Adipose tissue (tissue), 3 donors: ENCODE results near the gene SART1. TPM values are rescaled to one million over a fixed set of nuclear protein-coding genes. Genes with fewer than 3 reads are reported as not detected.

Experiments
- H3K27ac ChIP-seq: one replicate; pipeline ENCODE4 v1.5.1; 2013; ENCODE audit warnings: low read depth, low read length
- WGBS, 3 donors: extraction: QIAGEN DNeasy Blood & Tissue Kit; methylation state at CpG; one replicate each; pipeline ENCODE4 v1.1.7; 2013; 5-methylcytosine and 5-hydroxymethylcytosine counted together
- polyA plus RNA-seq, 3 donors: library from polyadenylated mRNA; stranded (reverse); fragments of 200-250 nt; gene quantifications; one replicate each; pipeline ENCODE4 v1.2.3, GENCODE V29; 2013
- donor health status: healthy with polysubstance abuse.
- donor health status: Bipolar disorder and iron deficiency.
- donor health status: healthy.

Gene SART1
- polyA plus RNA-seq, 3 donors, result 26.9 to 51.8 (median 36.5) TPM

DNA sequence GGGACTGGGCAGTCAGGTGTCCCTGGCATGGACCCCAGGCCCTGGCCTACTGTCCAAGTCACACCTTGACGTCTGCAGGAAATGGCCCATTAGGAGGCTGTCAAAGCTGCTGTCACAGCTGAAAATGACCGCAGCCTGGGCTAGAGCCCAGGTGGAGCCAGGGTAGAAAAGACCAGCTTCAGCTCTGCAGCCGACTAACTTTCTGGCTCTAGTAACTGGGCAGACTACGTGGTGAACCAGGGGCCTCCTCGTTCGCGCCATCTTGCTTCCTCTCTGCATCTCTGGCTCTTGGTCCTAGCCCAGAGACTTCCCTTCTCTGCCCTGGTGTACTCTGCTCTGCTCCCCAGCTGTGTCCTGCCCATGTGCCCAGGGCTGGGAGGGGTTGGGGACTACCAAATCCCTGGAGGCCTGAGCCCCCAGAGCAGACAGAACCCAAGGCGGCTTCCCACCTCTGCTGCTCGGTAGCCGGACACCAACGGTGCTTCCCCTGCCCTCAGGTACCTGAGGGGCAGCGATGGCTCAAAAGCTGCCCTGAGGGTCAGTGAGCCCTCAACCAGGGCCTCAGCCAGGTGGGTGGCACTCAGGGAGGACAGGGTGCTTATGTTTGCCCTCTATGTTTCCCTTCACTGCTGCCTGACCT lies 19.7 kb downstream of the SART1 start:
- H3K27ac ChIP-seq, result no peak overlapping the region
- 69 to 78% (median 71%) methylated on average over 12 of the region's 12 CpGs for whole genome bisulfite sequencing, 3 donors

DNA sequence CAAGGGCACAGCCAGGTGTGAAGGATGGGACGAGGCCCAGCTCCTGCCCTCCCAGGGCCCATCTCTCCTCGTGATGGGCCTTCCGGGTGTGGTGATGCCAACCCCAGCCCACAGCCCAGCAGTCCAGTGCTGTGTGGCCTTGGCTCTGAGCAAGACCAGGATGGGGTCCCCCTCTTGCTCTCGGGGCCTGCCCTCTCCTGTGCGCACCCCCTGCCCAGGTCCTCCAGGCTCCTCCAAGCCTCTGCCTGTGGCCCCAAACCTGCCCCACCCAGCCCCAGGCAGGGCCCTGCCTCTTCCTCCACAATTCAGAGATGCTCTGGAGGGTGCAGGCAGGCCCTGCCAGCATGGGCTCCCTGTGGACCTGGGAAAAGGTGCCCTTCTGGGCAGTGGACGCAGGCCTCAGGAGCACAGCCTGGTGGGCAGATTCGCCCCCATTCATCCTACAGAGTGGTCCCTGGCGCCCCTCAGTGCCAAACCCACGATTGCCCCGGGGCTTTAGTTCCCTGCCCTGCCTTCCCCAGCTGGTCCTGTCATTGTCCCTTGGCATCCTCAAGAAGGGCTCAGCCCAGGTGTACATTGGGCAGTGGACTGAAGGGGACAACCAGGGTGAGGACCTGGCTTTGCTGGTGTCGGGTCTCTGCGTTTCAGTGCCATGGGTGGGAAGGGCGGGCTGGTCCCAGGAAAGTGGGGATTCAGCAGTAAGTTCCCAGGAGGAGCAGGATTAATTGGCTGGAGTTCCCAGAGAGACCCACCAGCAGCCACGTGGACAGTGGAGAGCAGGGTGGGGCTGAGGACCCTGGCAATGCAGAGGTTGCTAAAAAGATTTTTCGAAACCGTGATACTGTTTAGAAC lies 20.7 kb downstream of the SART1 start:
- WGBS, 3 donors, result 64 to 77% (median 77%) methylated on average over 14 to 16 of the region's 16 CpGs
- H3K27ac ChIP-seq, result no peak overlapping the region

DNA sequence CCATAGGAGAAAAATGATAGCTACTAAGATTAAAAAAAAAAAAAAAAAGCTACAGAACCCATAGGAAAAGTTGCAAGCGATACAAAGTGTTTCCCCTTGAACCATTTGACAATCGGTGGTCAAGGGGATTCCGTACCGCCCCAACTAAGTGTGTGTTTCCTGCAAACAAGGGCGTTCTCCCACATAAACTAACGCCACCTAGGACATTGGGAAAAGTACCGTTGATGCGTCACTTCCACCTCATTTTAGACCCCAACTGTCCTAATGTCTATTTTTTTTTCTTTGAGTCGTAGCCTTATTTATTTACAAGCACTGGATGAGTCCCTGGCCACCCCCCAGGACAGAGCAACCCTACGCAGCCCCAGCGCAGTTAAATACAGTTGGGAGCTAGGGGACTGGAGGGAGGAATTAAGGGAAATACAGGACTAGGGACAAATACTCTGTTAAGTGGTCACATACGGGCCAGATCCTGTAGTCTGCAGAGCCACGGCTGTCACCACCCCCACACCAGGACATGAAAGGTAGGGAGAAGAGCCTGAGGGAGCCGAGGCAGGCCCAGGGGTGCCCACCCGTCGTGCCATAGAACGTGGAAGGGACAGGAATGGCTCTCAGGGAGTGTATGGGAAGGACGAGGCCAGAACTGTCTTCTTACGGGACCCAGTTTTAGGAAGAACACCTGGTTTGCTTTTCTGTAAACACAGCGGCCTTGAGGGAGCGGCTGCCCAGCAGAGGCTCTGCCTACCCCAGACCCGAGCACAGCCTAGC lies 21.5 kb downstream of the SART1 start:
- H3K27ac ChIP-seq, result no peak overlapping the region
- WGBS, 3 donors, result 68 to 77% (median 73%) methylated on average over 22 of the region's 22 CpGs

DNA sequence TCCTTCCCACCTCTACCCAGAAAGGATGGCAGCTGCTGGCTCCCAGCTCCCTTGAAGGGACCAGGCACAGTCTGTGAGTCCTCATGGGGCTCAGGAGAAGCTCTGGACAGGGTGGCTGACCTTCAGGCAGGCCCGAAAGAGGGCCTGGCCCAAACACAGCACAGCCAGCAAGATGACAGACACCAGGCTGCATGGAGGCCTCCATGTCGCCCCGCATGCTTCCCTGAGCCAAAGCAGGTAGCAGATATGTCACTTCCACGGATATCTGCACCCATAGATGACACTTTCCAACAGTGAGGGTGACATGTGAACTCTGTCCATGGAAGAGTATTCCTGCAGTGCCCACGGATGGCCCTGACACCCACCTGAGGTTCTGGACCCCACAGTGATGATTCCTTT lies 22.1 kb downstream of the SART1 start:
- WGBS, 3 donors, result 85 to 88% (median 85%) methylated on average over 5 of the region's 5 CpGs
- H3K27ac ChIP-seq, result no peak overlapping the region

DNA sequence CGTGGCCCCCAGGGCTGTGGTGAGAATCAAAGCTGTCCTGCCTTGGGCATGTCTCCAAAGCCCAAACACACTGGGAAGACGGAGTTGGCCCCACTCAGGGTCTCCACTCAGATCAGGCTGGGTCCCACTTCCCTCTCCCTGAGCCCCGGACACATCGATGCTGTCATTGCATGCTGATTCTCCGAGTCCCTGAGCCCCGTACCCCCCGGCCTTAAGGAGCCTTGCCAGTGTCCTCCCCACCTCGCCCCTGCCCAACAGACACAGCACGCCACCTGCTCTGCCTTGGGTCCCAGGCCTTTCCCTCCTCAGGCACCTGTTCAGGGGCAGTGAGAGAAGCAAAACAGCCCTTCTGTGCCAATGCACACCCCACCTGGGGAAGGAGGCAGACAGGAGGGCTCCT lies 25.8 kb downstream of the SART1 start:
- 70 to 86% (median 79%) methylated on average over 9 of the region's 9 CpGs for WGBS, 3 donors
- H3K27ac ChIP-seq, result no peak overlapping the region

DNA sequence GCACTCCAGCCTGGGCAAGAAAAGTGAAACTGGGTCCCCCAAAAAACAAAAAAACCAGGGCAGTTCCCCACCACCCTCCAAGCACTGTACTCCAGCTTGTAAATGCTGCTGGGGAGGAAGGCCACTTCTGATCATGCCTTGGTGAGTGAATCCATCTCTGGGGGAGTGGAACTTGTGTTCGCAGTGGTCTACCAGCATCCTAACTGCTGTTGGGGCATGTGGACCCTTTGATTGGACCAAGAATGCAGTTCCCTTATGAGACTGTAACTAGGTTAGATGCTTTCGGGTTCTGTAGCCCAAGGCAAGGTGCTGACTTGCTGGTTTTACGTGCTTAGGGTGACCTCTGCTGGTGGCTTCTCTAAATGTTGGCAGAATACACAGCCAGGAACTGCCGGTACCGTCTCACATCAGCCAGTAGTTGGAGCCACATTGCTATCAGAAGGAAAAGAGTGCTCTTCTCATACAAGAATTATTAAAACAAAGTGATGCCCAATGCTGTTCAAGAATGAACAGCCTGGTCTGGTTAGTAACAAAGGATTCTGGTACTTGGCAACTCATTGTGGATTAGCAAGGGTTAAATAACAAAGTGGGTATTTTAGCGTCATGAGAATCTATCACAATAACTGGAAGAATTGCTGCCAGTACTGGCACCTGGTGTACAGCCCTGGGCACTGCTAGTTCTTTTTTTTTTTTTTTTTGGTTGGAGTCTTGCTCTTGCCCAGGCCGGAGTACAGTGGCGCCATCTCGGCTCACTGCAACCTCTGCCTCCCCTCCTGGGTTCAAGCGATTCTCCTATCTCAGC lies 27.5 kb downstream of the SART1 start:
- 16 to 26% (median 16%) methylated on average over 10 of the region's 10 CpGs for WGBS, 3 donors
- H3K27ac ChIP-seq, result no peak overlapping the region

DNA sequence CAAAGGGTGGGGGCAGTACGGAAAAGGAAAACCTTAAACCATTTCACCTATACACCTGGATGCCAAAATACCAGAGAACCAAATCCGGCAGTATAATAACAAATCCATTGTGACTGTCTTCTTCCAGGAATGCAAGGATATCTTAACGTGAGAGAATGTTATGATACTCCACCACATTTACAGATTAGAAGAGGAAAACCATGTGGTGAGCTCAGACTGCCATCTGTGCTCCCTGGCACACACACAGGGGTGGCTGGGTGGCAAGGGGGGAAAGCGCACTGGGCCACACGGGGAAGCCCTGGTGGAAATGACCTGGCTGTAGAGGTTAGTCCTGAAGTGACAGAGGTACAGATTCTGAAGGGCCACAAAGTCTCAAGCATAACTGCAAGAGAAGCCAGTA lies 30.5 kb downstream of the SART1 start:
- no peak overlapping the region for H3K27ac ChIP-seq
- 79 to 83% (median 79%) methylated on average over 5 of the region's 5 CpGs for WGBS, 3 donors

DNA sequence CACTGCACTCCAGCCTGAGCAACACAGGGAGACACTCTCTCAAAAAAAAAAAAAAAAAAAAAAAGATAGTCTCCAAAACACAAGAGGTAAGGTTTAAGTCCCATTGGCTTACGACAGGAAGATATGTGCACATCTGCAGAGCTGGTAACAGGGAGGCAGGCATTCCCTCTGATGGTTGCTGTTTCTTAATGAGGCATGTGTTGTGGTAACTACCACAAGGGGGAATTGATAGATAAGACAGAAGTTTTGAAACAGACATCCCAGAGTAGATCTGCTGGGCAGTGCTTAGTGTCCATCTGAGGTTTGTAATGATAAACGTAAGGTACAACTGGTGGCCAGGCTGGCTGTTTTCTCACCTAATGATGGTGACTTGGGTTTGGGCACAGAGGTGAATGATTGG lies 35.8 kb downstream of the SART1 start:
- WGBS, 3 donors, result 75 to 89% (median 80%) methylated on average over 2 of the region's 2 CpGs
- H3K27ac ChIP-seq, result no peak overlapping the region

DNA sequence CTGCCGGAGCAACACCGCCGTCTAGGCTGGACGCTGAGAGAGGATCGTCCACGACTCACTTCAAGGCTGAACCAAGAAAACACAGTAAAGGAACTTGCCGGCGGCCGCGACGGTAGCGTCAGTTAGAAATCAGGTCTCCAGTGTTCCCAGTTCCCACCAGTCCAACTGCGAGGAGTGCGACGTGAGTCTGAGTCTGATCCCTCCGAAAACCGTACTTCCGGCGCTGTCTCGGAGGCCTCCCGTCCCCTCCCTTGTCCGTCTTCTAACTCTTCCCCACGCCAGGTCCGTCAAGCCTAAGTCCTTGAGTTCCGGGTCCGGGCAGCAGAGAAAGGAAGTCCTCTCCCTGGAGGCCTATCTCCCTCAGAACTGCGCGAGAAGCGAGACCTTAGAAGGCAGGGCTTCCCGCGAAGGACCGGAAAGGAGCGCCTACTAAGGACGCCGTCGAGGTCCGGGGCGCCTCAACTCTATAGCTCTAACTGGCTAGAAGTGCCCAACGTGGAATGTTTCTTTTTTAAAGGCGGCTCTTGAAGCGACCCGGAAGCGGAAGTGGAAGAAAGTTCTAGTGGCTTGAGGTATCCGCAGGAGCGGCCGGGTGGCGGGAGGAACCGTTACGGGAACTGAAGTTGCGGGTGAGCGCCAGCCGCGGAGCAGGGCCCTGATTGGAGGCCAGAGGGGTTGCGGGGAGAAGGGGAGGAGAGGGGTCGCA lies 40.6 kb downstream of the SART1 start, which contains the start of the genes BANF1 and EIF1AD:
TSS of gene BANF1 (plus strand) at position 562 of the 706 bp plus-strand sequence. CDS start 748 bp downstream, outside the sequence.
TSS of gene EIF1AD (minus strand) at position 216 of the 706 bp plus-strand sequence. CDS start 1,768 bp downstream, outside the sequence.
- peak within 1 kb of the TSS; percentile 75 for H3K27ac ChIP-seq
- WGBS, 3 donors, result 0 to 1% (median 0%) methylated on average over 50 to 55 of the region's 55 CpGs

DNA sequence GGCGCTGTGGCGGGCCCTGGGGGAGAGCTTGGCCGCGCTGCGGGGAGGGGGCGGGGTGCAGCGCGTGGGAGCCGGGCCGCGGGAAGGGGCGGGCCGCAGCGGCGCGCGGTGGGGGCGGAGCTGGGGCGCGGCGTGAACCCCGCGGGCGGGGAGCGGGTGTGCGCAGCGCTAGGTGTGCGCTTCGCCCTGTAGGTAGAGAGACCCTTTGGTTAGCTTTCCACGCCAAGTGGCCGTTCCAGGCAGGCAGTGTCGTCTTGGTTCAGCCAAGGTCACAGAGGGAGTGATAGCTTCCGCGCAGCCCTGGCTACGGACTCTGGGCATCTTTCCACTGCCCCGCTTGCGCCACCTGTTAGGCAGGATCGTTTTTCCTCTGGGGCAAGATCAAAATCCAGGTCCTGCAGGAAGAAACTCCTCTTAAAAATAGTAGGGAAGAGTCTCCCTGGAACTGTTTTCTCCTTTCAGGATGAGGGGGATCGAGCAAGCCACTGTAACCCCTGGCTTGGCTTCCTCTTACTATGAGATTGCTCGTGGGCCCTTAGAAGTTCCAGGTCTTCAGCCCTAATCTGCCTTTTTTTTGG lies 41.2 kb downstream of the SART1 start:
- H3K27ac ChIP-seq, result no peak overlapping the region
- WGBS, 3 donors, result 0 to 1% (median 0%) methylated on average over 28 to 40 of the region's 40 CpGs

DNA sequence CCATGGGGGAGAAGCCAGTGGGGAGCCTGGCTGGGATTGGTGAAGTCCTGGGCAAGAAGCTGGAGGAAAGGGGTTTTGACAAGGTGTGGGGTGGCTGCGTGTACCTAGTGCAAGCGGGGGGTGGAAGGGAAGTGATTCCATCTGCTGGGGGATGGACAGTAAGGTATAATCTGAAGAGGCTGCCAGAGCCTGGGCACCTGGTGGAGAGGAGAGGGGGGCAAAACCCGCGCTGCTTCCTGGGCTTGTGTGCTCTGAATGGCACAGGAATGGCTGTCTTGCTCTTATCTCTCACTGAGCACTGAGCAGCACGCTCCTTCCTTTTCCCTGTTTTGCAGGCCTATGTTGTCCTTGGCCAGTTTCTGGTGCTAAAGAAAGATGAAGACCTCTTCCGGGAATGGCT lies 41.8 kb downstream of the SART1 start:
- H3K27ac ChIP-seq, result no peak overlapping the region
- WGBS, 3 donors, result 63 to 72% (median 66%) methylated on average over 6 of the region's 6 CpGs

DNA sequence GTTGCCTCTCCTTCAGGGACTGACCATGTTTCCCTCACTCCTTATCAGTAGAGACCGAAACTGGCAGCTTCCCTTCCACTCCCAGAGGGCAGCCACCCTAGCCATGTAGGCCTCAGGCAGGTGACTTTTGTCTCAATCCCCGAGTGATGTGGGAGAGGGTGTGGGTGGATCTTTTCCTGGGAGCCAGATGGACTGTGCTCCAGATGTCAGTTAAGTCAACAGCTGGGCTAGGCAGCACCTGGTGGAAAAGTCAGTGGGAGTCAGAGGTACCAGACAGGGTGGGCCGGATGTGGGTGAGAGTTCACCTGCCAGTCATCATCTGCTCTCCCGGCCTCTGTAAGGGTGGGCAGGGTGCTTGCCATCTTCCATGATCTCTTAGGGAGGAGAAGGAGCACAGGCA lies 42.7 kb downstream of the SART1 start:
- H3K27ac ChIP-seq, result no peak overlapping the region
- WGBS, 3 donors, result 70 to 89% (median 85%) methylated on average over 4 of the region's 4 CpGs

DNA sequence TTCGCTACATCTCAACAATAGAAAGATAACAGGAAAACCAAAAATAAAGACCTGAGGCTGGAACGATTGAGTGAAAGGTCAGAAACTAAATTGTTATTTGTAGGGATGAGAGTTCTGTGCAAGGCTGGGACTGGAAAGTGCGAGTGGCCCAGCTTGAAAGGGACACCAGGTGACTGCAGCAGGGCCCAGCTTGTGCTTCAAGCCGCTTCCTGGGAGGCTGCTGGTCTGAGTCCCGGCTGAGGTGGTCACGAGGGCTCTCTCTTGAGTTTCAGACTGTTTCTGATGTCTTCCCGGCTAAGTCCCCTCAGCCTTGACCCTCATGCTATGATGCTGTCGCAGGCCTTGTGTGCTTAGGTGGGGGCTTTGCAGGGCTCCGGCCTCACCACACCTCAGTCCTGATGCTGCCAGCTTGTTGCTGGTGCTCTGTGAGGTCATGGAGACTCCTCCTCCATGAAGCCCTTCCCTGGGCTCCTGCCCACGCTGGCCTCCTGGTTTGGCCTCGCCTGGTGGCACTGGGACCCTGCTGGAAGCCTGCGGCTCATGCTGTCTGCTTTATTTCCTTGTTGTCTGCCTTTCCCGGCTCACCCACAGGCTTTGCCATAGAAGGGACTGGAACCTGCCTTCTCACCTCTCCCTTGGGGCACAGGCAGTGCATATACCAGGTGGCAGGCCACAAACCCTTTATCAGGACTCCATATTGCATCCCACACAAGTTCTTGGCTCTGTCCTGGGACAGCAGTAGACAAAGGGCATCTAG lies 44.8 kb downstream of the SART1 start:
- no peak overlapping the region for H3K27ac ChIP-seq
- WGBS, 3 donors, result 87 to 91% (median 87%) methylated on average over 13 of the region's 13 CpGs

DNA sequence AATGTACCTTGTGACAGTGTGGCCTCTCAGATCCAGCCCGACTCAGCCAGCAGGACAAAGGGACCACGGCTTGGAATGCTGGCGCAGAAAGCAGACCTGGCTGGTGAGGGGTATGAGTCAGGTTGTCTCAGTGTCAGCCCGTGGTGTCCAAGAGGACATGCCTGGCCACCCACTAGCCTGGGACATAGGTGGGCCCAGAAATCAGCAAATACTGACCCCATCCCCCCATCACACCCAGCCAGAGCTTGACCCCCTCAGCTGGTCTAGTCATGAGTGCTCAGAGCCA lies 45.3 kb downstream of the SART1 start:
- H3K27ac ChIP-seq, result no peak overlapping the region
- WGBS, 3 donors, result 73 to 83% (median 83%) methylated on average over 4 of the region's 4 CpGs

DNA sequence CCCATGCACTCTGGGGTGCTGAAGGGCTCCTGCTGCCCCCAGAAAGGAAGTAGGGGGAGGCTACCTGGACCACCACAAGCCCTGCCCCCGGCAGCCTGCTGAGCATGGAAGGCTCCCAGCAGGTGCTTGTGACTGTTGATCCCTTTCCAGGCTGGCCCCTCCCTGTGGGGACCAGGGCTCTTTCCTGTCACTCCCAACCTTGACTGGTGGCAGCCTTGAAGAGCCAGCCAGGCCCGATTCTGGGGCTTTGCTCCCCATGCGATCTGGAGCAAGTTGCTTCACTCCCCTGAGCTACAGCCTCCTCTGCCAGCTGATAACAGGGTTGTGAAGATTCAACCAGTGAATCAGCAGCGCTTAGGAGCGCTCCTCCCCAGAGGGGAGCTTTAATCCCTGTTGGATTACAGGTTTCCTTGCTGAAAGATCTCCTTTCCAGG lies 45.7 kb downstream of the SART1 start:
- WGBS, 3 donors, result 31 to 69% (median 64%) methylated on average over 5 of the region's 5 CpGs
- no peak overlapping the region for H3K27ac ChIP-seq

DNA sequence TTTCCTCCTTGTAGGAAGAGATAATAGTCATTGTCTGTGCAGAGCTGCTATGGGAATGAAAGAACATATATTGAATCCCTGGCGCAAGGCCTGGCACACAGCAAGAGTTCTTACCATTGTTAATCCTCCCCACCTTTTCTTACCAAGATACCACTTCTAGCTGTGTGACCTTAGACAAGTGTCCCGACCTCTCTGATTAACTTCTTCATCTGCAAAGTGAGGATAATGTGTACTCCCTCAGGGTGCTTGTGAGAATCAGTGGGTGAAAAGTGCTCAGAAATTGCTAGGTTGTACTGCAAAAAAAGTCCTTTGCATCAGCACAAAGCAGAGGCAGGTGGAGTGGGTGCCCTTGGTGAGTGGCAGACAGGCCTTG lies 46.5 kb downstream of the SART1 start:
- H3K27ac ChIP-seq, result no peak overlapping the region
- WGBS, 3 donors, result 59 to 89% (median 89%) methylated on average over 2 of the region's 2 CpGs
